Loucy (cell line): ENCODE measurements around the gene CCNI.

Experiments
- CTCF ChIP-seq: fragments of 200-600 bp; sonication (generic); conservative IDR thresholded peaks from 2 replicates; pipeline ENCODE4 v1.5.1; 2014; ENCODE audit warnings: mild to moderate bottlenecking, antibody characterized with exemption, low read length
- EZH2phosphoT487 ChIP-seq: fragments of 200-600 bp; IDR thresholded peaks from 2 replicates; pipeline ENCODE4 v1.6.1; 2018; ENCODE audit warnings: antibody characterized with exemption, mild to moderate bottlenecking, moderate library complexity, borderline replicate concordance

- TF ChIP-seq CTCF = peak; percentile 96
- TF ChIP-seq EZH2phosphoT487 = no peak
These were observed 19.5 kb upstream of the CCNI start for GRCh38 chr4:77095101-77095821.
